GM15510 (cell line): ENCODE data around the gene RAP1A.
A peak's percentile ranks its signal among the peaks of the same experiment; 100 is the strongest.

Source experiments
- POLR2A ChIP-seq: IDR thresholded peaks from 3 replicates; pipeline ENCODE4 v1.6.1; 2011; ENCODE audit warnings: borderline replicate concordance; ENCODE audit not compliant: insufficient read length; ENCODE audit errors: extremely low read depth

Gene RAP1A

GRCh38 chr1:111592389-111593361 is 26.9 kb upstream of the RAP1A start:
- TF ChIP-seq POLR2A = peak; percentile 40

- no peak for TF ChIP-seq POLR2A
Observed at GRCh38 chr1:111593403-111594305, 25.9 kb upstream of the RAP1A start.

GRCh38 chr1:111594306-111594693 is 25.3 kb upstream of the RAP1A start:
- no peak for TF ChIP-seq POLR2A

GRCh38 chr1:111595807-111596206 is 23.8 kb upstream of the RAP1A start:
- TF ChIP-seq POLR2A = no peak

- no peak for TF ChIP-seq POLR2A
Observed at GRCh38 chr1:111596499-111596898, 23.1 kb upstream of the RAP1A start.

- no peak for TF ChIP-seq POLR2A
Observed at GRCh38 chr1:111597426-111597825, 22.2 kb upstream of the RAP1A start.

GRCh38 chr1:111598544-111598943 is 21.0 kb upstream of the RAP1A start:
- TF ChIP-seq POLR2A = peak; percentile 27

GRCh38 chr1:111599781-111600693 is 19.6 kb upstream of the RAP1A start:
- no peak for TF ChIP-seq POLR2A

- no peak for TF ChIP-seq POLR2A
Observed at GRCh38 chr1:111600886-111601386, 18.7 kb upstream of the RAP1A start.

GRCh38 chr1:111602302-111602701 is 17.3 kb upstream of the RAP1A start:
- no peak for TF ChIP-seq POLR2A

- TF ChIP-seq POLR2A = no peak
Observed at GRCh38 chr1:111602974-111603373, 16.6 kb upstream of the RAP1A start.

GRCh38 chr1:111603979-111604378 is 15.6 kb upstream of the RAP1A start:
- no peak for TF ChIP-seq POLR2A

- no peak for TF ChIP-seq POLR2A
Observed at GRCh38 chr1:111604931-111605330, 14.7 kb upstream of the RAP1A start.

- TF ChIP-seq POLR2A = no peak
Observed at GRCh38 chr1:111605576-111605975, 14.0 kb upstream of the RAP1A start.
